GM21381 (cell line): ENCODE data around the gene DNAJC10.

Experiments
- ATAC-seq: cut with Tn5 transposase; IDR thresholded peaks from one replicate; pipeline ENCODE4 v1.9.1; 2021; ENCODE audit warnings: mild to moderate bottlenecking, moderate library complexity; ENCODE audit not compliant: unreplicated experiment

The DNAJC10 gene

DNA sequence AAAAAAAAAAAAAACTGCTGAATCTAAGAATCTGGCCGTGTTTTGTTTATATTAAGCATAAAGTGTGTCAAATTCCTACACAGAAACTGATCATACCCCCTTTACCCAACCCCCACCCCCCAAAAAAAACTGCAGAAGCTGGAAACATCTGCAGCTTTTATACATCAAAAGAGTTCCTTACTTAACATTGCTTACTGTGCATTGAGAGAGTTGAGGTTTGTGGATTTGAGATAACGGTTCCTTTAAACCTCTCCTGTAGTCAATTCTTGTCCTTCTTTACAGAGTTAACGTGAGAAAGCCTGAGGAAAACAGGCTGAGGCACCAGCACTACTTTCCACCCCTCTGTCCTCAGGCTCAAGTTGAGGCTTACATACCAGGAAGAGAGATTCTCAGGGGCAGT lies 115.9 kb downstream of the DNAJC10 start:
- ATAC-seq = no peak

GRCh38 chr2:182833084-182833854 lies 117.2 kb downstream of the DNAJC10 start:
- ATAC-seq = no peak

DNA sequence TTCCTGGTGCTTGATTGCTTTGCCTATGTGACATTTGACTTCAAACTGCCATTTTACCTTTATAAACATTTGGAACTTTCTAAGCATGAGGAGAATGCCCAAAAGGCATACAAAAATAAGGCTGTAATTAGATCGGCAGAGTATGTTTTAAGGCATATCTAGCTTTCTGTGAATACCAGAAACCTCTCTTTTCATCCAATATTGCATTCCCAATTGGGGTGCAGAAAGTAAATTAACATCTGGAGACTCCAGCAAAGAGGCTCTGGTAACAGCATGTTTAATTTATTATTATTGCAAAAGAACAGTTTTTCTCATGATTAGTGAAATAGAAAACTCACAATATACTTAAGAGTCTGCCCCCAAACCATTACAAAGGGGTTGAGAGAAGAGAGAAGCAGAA lies 118.2 kb downstream of the DNAJC10 start:
- no peak for ATAC-seq

GRCh38 chr2:182836451-182836850 lies 120.4 kb downstream of the DNAJC10 start:
- no peak for ATAC-seq
